MM.1S (cell line): Measurements from ENCODE around the gene PCSK1.

Source experiments
- CTCF ChIP-seq: fragments of 300-600 bp; sonication (generic); IDR thresholded peaks from 2 replicates; pipeline ENCODE4 v1.5.1; 2016; ENCODE audit warnings: antibody characterized with exemption, low read length, mixed read lengths
- EZH2 ChIP-seq: fragments of 300-600 bp; sonication (generic); optimal IDR thresholded peaks from 2 replicates; pipeline ENCODE3; 2017; ENCODE audit warnings: low read depth, mild to moderate bottlenecking, antibody characterized with exemption, low read length, mixed read lengths
- EZH2phosphoT487 ChIP-seq: fragments of 300-600 bp; sonication (generic); IDR thresholded peaks from 2 replicates; pipeline ENCODE4 v1.6.1; 2018; ENCODE audit warnings: antibody characterized with exemption, low read length

- TF ChIP-seq CTCF (no peak), EZH2phosphoT487 (no peak), EZH2 (no peak)
Measured at GRCh38 chr5:96402500-96402899, 30.5 kb downstream of the PCSK1 start.
